Effector CD4-positive, alpha-beta T cell (primary cell): Measurements from ENCODE around the gene WIPF1.
A peak's percentile ranks its signal among the peaks of the same experiment; 100 is the strongest.

ENCODE experiments used
- DNase-seq: peaks from one replicate; pipeline ENCODE4 v3.0.0-alpha.2; 2020

WIPF1 gene

DNA sequence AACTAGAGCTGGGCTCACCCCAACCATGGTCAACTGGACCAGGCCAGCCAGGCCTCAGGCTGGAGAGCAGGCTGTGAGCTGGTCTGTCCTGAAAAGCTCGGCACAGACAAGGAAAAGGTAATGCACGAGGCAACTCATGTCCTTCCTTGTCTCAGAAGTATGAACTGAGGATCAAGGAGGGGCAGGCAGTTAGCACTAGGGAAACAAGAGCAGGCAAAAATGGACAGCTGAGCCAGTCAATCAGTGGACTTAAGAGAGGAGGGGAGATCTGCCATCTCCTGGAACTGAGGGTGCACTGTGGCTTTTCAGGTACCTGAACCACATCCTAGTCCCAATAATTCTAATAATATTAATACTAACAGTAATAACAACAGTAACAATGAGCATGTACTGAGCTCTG is 20.6 kb upstream of the WIPF1 start:
- DNase-seq: no peak

DNA sequence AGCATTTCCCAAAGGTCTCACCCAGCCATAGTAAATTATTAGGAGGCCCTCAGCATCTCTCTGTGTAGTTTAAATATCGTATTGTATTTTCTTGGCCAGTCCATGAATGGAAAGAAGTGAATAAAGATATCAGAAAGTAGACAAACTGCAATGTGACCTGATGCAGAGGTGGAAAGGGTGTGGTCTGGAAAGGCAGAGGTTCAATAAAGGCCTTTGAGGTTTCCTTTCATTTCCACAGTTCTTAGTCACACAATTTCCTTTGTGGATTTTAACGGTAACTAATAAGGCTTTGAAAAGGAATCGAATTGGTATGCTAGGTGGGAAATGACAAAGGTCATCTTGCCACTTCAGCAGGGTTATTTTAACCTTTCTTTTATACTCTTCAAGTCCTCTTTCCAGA is 20.1 kb upstream of the WIPF1 start:
- no peak for DNase-seq

DNA sequence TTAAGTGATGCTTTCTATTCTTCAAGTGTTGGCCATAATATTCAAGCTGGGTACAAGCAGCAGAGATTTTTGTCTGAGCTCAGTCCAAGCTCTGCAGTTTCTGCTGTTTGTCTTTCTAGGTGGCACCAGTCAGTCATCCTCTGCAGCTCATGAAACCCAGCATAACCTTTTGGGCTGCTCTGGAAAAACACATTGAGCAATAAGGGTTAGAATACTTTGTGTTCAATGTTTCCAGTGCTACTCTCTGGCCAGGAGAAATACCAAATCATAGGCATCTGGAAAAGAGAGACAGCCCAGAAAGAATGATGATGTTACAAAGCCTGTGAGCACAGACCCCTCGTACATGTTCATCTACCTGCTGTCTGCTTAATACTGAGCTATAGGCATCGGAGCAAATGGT is 19.5 kb upstream of the WIPF1 start:
- DNase-seq: no peak

DNA sequence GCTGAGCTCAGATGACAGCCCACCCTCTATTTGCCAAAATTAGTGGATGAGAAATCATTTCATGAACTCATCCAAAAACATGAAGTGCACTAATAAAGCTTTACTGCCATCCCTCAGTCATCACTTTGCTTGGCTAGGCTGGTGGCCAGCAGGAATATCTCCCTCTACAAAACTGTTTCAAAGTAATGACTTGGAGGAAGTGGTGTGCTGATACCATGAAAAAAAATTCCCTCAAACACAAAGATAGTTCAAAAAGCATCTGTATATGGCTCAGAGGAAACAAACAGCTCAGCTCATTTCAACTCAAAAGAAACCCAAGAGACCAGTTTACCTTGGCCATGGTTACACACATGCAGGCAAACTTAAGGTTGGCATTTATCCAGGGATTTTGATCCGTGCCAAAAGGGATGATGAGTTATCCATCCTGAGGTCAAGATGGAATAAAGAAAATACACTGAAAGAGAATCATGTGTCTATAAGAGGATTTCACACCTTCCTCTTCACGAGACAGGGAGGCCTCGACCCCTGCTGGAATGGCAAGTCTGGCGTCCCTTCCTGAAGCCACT is 18.4 kb upstream of the WIPF1 start:
- DNase-seq: no peak

DNA sequence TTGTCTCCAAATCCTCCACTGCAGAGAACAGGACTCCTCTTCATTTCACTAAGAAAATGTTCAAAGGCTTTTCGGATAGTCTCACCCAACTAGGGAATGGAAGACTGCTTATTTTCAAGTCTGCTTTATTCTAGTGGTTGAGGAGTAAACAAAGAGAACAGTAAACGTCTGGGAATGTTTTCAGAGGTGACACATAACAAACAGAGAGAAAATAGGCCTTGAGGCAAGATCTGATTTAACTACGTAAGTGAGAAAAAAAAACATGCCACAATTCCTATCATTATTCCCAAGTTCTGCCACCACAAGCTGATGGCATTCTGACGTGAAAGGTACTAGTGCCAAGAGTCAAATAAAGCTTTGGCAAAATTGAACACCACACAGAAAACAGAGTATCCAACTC is 16.7 kb upstream of the WIPF1 start:
- no peak for DNase-seq

DNA sequence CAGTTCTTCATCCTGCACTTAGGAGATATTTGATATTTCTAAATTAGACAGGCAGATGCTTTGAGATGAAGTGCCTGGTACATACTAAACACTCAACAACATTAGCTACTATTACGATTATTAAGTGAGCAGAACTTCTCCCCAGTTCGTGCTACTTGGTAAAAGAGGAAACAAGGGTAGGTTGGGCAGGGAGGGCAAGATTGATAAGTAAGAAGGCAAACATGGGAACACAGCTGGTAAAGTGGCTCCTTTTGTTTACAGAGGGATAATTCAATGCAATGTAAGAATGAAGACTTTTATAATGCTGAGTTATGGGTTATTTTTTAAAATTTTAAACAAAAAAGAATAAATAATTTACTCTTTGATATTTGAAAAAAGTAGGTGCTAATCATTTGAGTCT is 15.9 kb upstream of the WIPF1 start:
- no peak for DNase-seq

DNA sequence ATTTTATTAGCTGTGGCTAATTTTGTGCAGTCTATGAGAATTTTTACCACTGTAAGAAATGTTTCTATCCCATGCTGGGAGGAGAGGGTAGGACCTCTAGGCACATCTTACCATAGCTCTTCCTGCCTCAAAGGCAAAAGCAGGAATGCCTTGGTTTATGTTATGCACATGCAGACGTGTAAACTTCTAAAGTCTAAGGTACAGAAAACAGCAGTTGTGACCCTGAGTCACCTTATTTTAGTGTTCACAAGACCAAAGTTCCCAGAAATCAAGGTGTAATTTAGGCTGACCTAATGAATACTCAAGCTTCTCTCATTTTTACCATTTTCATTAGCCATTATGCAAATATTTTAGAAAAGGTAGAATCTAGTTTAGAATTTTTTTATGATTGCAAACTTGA is 15.4 kb upstream of the WIPF1 start:
- no peak for DNase-seq

DNA sequence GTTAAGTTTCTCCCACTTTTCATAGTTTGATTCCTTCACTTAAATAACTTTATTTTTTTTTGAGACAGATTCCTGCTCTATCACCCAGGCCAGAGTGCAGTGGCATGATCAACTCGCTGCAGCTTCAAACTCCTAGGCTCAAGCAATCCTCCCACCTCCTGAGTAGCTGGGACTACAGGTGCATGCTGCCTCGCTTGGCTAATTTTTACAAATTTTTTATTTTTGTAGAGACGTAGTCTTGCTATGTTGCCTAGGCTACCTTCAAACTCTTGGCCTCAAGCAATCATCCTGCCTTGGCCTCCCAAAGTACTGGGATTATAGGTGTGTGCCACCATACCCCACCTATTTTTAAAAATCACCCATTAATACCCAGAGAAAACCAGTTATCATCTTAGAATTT is 14.2 kb upstream of the WIPF1 start:
- no peak for DNase-seq

DNA sequence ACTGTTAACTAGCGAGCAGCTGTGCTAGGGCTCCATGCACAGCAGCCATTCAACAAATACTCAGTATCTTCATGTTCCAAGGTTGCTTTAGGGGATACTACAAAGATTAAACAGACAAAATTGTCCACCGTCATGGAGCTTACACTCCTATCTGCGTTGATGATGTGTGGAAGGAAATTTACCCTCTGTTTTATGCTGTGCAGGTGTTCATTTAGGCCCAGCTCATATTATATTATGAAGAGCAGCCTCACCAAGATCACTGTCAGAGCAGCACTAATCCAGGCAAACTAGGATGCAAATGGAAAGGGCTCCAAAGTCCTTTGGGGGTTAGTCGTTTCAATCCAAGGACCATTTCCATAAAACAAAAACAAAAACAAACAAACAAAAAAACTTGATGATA is 13.4 kb upstream of the WIPF1 start:
- no peak for DNase-seq

DNA sequence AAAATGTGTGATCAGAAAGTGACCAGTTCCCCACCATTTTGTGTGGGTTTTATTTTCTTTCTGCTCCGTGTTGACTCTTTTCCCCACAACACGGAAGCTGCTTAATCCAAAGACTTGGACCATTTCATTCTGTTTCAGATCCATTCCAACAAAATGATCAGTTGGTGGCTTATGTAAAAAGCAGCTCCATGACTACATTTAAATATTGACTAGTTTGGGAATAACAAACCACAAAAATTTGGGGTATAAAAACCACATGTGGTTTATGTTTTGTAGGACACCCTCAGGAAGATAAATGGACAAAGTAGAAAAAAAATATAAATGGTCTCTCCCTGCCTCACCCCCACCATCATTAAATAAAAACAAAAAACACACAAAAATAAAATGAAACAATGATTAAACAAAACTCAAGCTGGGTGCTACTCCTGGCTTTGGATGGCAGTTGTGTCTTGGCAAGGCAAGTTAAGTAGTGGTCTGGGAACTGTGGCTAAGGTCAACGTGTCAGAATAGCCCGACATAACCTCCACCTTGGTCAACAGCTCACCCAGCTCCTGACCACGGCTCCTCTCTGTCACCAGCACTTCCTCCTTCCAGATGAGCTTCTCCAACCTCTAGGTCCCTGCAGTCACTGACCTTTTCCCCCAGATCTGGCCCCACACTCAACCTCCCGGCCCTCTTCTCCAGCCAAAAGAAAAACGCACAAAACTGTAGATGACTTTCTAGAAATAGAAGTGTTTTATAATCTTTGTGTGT is 12.8 kb upstream of the WIPF1 start:
- no peak for DNase-seq

DNA sequence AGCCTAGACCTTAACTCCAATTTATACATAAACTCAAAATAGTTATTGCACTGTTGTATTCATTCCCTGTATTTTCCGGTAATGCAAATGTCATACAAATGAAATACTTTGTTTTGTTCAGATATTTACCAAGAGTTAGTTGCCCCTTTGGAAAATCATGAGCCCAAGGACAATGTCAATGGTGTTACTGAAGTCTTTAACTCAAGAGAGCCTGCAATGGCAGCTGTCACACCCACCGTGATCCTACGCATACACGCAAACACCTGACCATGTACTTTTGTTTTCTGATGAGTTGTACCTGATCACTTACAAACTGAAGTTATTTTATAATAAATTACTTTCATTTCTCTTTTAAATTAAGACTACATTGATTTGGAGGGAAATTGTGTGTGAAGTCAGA is 11.7 kb upstream of the WIPF1 start:
- DNase-seq: no peak

DNA sequence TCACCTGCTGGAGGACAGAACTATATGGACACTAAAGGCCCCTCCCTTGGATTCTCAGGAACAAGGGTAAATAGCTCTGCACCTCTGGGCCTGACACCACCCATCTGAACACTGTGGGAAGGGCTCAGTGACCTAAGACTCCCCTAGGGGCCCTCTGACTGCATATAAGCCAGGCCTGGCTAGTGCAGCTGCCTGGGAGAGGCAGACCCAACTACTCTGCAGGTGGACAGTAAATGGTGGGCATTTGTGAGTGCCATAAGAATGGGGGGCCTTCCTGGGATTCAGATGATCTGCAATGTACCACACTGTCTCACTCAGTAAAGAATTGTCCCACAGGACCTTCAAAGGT is 11.2 kb upstream of the WIPF1 start:
- no peak for DNase-seq

DNA sequence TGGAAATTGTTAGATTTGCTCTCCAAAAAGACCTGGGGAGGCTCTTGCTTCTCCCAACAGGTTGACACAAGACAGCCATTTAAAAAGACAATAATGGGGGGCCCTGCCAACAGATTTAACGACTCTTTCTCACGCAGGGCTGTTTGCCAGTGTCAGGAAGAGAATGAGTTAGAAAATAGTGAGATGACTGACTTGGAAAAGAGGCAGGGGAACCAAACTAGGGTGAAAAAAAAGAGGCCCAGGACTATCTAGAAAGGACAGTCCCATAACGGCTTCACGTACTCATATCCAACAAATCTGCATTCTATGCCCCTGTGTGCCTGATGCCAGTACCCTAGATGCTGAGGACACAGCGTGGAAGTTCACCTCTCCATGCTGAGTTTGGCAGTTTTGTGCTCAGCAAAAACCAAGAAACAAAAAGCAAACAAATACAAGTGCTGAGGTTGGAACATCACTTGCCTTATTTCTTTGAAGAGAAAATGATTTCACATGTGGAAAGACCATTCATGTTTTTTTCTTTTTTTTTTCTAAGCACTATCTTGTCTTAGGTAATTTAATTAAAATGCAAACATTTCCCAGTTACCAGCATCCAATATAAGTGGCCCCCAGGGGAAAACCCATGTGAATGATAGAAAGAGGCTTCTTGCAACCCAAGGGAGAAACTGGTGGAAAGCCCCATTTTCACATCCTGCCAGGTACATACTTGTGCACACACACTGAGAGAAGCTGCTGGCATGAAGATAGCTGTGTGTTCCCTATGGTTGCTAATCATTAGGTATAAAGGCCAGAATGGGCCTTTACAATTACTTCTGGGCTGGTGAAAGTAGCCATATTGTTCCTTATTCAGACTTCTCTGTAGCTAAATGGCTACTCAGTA is 10.6 kb upstream of the WIPF1 start:
- peak; percentile 34 for DNase-seq

DNA sequence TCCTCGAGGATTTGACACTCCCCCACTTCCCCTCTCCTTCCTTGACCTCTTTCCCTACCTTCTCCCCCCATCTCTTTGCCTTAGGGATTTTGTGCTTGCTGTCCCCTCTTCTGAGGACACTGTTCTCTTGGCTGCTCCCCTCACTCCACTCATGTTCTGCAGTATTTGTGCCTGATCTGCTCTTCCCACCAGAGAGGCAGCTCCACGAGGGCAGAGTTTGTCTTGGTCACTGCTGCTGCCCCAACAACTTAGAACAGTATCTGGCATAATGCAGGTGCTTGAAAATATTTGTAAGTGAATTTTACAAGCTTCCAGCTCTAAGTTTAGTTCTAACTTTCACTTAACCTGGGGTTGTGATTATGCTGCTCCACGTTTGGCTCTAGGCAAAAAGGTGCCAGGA is 10.0 kb upstream of the WIPF1 start:
- no peak for DNase-seq

DNA sequence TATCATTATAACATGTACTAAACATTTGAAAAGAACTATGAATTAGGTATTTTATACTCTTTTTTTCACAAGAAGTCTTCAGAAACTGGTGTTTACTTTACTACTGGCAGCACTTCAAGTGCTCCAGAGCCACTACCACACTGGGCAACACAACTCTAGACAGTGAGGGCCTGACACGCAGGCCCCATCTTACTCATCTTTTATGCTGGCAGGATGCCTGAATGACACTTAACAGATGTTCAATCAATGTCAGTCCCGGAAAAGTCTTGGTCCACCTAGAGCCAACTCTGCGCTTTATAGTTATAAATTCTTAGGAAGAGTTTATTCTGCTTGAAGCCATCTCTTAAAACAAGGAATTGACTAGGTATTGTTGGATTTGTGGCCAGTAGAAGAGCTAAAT is 8.7 kb upstream of the WIPF1 start:
- peak; percentile 22 for DNase-seq

DNA sequence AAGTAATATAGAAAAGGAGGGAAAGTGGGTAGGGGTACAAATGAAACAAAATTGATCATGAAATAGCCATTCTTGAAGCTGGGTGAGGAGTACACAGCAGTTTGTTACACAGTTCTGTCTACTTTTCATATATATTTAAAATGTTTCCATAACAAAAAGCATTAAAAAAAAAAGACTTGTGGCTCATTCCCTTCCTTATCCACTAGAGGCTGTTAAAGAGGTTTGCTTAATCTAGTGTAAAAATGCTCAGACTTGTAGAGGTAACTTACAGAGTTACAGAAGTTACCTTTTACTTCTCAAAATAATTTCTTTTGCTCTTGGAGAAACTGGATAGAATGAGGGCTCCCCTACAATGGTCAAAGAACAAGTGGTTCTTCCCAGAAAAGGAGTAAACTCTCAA is 8.1 kb upstream of the WIPF1 start:
- DNase-seq: no peak

DNA sequence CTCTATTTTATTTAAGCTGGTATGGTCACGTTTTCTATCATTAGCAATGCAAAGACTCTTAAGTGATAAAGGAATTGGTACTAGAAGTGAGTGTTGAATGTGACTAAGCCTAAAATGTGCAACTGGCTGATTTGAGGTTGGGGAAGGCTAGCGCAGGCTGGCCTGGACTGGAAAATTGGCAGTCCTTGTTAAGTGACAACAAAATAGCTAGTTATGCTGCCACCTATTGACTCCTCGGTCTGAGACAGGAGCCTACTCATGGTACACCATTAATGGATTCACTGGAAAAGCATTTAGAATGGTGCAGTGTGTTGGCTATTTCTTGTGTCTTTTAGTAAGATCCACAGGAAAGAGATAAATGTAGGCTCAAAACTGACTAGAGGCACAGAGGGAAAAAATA is 5.7 kb upstream of the WIPF1 start:
- peak; percentile 51 for DNase-seq

DNA sequence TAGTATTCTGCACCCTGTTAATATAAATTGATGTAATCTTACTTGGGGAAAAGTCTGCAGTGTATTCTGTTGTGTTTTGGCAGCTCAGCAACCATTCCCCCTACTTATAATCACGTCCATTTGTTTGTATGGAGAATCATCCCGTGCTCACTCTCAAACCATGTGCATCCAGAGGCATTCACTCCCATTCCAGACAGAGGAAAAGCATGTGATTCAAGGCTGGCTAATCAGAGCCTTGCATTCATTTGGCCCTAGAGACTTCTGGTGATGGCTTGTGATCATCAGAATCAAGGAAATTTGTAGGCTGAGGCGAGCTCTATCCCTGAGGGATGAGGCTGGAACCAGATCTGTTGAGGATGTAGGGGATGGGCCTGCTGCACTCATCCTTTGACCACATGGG is 5.1 kb upstream of the WIPF1 start:
- DNase-seq: no peak

DNA sequence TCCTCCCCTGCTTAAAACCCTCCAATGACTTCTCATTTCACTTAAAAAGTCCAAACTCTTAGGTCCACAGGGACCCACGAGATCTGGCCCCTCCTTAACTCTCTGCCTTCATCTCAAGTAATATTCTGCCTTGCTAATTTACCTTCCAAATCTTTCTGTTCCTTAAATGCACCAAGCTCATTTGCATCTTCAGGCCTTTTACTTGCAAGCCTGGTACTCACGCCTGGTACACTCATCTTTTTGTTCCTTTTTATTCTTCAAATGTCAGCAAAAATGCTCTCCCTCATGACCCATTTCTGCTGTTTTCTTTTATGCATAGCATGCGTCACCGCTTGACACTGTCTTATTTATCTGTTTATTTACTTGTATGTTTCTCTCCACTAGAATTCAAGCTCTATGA is 2.7 kb upstream of the WIPF1 start:
- DNase-seq: no peak

DNA sequence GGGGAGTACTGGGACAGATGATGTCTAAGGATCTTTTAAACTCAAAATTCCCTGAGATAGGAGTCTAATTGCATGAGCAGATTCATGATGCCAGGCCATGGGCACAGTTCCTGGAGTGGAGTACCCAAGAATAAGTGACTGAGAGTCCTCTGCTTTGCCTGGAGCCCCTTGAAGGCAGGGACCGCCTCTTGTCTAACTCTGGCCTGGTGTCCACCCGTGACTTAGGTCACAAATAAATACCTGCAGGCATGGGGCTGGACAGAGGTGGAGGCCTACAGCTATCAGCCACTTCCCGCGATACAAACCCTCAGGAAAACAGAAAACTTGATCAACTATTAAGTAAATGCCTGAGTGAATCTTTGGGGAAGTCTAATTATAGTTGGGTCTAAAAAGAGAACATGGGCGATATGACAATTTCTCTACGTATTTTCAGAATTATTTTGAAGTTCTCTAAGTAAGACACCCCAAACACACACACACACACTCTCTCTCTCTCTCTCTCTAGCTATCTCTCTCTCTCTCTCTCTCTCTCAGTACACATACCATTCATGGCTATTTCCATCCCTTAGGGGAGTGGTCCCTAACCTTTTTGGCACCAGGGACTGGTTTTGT is 1.8 kb upstream of the WIPF1 start:
- no peak for DNase-seq

DNA sequence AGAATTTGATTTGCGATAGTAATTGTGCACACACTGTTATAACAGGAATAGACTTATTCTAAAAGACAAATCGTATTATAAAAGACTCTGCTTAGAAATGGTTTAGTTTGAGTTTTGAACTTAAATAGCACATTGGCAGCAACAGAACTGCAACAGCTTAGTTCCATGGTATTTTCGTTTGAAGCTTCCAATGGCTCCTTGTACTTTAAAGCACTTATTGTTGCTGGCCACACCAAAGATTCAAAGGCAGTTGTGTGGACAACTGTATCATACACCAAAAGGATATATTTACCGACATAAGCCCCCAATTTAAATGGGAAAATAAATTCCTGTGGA is 627 bp downstream of the WIPF1 start:
- DNase-seq: no peak

DNA sequence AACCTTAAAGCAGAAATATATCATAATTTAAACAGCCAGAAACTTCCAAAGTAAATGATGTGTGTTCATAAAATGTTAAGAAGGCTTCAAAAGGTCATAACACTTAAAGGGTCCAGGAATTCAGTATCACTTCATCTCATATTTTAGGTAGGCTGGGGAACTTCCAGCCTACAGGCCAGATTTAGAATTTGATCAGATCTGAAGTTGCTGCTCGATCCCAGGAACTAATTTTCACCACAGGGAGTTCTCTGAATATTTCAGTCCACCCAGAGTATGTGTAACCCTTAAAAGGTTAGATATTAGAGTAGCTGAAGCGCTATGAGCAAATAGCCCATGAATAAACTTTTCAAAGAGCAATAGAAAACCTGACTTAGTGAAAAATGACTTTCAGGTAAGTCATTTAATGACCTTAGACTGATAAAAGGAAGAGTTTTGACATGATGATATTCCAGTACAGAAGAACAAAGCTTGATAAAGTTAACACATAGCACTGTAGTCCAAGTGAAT is 1.7 kb downstream of the WIPF1 start:
- DNase-seq: no peak

DNA sequence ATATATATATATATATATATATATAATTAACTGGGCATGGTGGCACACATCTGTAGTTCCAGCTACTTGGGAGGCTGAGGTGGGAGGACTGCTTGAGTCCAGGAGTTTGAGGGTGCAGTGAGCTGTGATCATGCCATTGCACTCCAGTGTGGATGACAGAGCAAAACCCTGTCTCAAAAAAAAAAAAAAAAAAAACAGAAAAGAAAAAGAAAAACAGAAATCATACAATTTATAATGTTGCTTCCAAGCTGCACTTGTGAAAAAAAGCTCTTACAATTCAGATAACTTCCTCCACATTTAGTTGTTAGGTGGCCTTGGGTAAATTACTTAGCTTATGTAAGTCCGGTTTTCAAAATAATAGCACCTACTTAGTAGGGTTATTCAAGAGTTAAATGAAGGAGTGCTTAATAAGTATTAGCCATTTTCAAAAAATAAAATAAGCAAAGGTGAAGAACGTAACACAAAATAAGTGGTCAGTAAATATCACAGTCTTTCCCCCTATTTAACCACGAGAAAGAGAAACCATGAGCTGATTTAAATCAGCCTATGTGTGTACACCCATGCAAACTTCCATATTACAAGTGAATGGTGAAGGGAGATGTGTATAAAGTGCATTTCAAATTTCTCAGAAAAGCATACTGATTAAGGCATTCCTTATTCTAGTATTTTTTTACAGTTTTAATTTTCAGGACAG is 2.3 kb downstream of the WIPF1 start:
- DNase-seq: no peak
